ENCODE results near the gene FBXL14.

Gene FBXL14

DNA sequence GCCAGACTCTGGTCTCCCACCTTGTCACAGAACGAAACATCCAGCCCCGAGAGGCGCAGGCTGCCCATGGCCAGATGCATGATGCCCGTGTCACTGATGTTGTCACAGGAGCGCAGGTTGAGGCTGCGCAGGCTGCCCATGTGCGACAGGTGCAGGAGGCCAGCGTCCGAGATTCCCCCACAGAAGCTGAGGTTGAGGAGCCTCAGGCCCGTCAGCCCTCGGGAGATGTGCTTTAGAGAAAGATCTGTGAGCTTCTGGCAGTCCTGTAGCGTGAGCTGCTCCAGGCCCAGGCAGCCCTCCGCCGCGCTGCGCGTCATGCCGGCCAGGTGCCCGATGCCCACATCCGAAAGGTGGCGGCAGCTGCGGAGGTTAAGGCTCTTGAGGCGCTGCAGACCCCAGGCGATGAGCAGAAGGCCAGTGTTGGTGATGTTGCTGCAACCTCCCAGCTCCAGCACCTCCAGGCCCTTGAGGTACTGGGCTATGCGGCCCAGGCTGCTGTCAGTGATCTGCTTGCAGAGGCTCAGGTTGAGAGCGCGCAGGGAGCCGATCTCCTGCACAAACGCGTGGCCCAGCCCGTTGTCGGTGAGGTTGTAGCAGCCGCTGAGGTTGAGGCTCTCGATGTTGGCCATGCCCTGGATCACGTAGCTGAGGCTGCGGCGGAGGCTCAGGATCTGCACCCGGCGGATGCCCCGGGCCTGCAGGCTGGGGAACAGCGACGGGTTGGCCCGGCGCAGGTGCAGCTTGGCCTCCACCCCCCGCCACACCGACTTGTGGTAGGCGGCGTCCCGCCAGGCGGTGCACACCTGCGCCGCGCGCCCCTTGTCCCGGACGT is 991 bp downstream of the FBXL14 start:
- peak; percentile 23 for DNase-seq (ENCODE audit: low read depth)

GRCh38 chr12:1592444-1593173 is 1.8 kb downstream of the FBXL14 start:
- peak; percentile 54 for DNase-seq (ENCODE audit: low read depth)

- no peak for DNase-seq (ENCODE audit: low read depth)
These were observed 2.8 kb downstream of the FBXL14 start for GRCh38 chr12:1591543-1591942.

- peak; percentile 12 for DNase-seq (ENCODE audit: low read depth)
These were observed 3.3 kb downstream of the FBXL14 start for GRCh38 chr12:1591034-1591433.

DNA sequence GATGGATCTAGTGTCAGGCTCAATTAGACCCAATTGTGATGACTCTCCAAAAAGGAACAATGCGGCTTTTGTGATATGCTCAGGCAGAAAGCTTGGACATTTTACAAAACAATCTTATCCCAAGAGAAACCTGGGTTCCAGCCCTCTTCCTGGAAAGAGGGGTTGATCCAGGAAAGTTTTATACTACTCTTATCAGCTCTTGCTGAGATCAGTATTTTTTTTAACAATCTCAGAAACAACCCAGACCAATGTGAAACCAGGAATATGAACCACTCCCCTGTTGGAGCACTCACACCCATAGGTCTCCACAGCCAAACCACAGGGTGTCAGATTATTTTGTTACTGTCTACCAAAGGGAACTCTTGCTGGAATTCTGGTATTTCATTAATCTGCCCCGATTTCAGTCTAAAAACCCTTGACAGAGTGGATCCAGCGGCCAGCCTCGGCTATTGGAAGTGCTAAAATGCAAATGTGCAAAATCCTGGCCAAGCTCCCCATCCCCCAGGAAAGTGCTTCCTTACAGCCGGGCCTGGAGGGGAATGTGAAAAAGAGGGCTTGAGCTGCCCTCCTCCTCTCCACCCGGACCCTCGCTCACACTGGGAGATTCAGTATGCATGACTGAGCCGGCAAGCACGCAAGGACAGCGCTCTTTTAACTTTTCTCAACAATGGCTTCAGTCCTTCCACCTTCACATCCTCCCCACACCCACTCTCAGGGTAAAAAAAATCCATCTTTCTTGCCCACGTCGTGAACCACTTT is 4.0 kb downstream of the FBXL14 start:
- DNase-seq (ENCODE audit: low read depth), result no peak

DNA sequence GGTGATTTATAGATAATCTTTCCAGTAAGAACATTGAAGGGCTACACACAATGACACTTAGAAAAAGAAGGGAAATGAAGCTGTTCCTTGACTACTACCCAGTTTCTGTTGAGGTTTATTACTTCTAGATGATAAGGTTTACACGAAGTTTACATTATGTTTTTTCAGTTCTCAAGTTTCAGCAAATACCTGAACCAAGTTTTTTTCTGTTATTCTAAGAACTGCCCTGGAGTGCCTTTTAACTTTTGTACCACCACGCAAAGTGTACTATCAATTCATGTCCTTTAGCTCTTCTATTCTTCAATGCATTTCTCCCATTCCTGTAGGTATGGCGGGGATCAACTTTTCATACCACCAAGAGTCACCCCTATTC is 5.8 kb downstream of the FBXL14 start:
- DNase-seq (ENCODE audit: low read depth), result no peak

DNA sequence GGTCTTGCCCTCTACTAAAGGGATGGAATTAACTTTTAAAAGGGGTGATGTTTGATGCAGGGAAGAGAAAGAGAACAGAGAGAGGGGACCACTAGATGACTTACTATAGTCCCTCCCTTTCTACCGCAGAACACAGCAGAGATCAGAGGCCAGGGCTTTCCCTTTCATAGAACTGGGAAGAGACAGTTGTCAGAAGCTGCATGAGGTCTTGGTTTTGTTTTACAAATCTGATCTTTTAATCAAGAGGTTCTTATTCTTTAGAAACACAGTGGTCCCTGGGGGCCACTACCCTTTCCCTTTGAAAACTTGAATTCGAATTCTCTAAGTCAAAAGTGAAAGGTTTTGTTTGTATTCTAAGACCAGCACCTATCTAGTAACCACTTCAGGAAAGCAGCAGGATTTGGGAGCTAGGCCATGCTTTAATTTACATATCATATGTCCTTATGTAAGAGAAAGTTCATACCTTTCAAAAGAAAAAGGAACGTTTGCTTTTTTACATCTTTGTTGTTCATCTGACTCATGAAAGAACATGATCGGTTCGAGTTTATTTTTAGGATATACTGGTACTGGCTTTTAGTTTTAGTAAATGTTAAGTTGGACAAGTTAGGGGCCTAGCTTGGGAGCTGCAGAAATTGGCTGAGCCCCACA is 6.3 kb downstream of the FBXL14 start:
- DNase-seq (ENCODE audit: low read depth), result no peak

- DNase-seq (ENCODE audit: low read depth), result no peak
These were observed 10.1 kb downstream of the FBXL14 start for GRCh38 chr12:1584326-1584725.

- peak; percentile 61 for DNase-seq (ENCODE audit: low read depth)
These were observed 10.8 kb downstream of the FBXL14 start for GRCh38 chr12:1583421-1584078.

GRCh38 chr12:1582709-1583050 is 11.7 kb downstream of the FBXL14 start:
- DNase-seq (ENCODE audit: low read depth), result no peak

GRCh38 chr12:1581973-1582708 is 12.2 kb downstream of the FBXL14 start:
- no peak for DNase-seq (ENCODE audit: low read depth)

DNA sequence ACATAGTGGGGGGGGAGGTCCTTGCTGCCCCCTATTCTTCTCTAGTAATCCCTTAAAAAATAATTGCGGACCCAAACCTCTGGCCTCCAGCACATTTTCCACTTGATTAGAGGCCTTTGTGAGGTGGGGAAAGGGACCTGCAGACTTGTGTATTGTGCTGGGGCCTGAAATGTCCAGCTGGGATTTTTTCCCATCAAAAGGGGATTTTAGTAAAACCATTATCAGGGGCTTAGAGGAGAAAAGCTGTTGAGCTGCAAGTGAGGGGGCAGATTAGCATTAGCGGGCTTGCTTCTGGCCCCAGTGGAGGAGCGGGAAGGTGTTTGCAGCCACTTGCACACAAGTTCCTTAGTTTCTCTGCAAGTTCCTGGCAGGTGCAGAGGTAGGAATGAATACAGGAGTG is 13.9 kb downstream of the FBXL14 start:
- no peak for DNase-seq (ENCODE audit: low read depth)

- DNase-seq (ENCODE audit: low read depth), result no peak
These were observed 14.5 kb downstream of the FBXL14 start for GRCh38 chr12:1579651-1580435.

GRCh38 chr12:1576410-1577241 is 17.8 kb downstream of the FBXL14 start:
- DNase-seq (ENCODE audit: low read depth), result no peak

DNA sequence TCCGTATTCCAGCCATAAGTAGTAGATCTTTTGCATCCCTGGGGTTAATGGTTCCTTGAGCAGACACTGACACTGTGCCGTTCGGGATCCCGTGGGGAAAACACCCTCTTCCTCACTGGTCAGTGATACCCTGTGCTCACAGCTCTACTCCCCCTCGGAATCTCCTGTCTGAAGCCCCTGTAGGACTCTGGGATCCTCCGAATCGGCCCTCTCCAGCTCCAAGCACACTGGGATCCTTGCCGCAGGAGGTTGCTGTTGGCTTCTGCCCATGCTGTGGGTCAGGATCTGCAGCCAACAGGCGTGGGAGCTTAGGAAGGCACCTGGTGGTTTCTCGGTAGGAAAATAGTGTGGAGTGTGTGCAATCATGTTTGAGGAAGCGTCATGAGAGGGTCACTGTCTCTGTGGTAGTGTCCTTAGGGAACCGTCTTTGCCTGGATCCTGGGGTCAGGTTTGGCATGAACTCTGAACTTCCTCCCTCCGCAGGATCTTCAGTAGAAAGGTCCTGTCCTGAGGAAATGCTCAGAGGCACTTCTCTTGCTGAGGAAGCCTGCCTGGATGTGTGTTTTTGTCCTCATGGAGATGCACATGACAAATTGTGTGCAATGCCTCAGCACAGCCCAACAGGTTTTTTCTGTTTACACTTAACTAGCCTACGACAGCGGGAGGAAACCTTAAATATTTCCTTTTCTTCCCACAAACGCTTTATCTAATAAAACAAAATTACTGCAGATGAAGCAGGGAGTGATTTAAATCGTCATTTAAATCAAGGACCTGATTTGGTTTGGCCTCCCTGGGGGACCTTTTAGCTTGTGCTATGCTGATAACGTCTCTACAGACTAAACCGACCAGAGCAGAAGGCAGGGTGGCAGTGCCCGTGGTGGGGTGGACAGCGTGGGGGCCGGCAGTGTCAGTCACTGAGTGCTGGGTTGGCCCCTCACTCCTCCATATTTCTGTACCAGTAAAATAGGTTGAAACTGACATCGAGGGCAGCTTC is 18.7 kb downstream of the FBXL14 start:
- DNase-seq (ENCODE audit: low read depth), result no peak

DNA sequence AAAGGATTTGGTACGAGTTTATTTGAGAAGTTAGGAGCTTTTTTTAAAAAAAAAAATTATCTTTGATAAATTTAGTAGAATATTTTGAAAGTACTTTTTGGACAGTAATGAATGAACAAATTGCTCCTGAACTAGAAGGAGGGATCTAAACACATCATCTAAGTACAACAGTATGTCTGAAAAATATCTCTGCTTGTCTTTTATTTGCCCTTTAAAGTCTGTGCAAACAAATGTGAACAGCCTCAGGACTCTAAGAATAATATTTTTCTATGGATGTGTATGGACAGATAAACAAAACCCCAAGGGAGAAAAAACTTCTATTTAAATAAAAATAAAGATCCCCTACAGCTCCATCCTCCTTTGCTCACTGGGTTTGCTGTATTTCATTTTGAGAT is 19.5 kb downstream of the FBXL14 start:
- DNase-seq (ENCODE audit: low read depth), result no peak

DNA sequence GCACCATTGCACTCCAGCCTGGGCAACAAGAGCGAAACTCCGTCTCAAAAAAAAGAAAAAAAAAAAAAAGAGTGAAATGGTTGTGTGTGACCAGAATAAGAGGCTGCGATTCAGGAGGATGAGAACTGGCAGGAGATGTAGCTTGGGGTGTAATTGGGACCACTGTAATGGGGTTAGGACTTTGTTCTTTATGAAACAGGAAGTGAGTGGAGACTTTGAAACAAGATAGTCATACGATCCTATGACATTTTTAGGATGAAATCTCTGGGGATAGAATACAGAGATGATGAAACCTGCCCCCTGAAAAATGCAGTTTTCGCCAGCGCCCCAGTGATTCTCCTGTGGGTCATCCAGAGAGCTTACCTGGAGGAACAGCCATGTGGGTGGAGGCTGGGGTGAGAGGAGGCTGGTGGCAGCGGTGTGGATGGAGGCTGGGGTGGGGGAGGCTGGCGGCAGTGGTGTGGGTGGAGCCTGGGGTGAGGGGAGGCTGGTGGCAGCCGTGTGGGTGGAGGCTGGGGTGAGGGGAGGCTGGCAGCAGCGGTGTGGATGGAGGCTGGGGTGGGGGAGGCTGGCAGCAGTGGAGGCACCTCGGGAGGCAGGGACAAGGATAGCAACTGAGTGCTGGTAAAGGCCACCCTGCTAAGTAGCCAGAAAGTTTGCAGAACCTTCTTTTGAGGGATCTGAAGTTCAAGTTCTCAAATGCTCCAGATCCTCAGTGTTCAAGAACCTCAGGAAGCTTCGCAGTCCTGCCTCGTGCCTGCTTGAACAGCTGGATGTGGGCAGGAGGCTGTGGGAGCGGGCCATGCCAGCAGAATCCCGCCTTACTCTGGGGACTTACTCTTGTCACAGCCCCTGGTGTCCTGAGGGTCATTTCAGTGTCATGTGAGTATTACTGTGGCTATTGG is 20.2 kb downstream of the FBXL14 start:
- no peak for DNase-seq (ENCODE audit: low read depth)

Measured in activated T-cell treated with anti-CD3 and anti-CD28 coated beads for 24 hours (primary cell).